AG10803 (cell line): ENCODE measurements around the gene TBC1D9.

ENCODE experiments used
- DNase-seq: peaks from one replicate; pipeline ENCODE4 v3.0.0; 2010; ENCODE audit warnings: low read depth
- H3K4me3 ChIP-seq: 2 replicates; pipeline ENCODE4 v1.5.1; 2011; ENCODE audit warnings: mild to moderate bottlenecking, low read length, control low read depth
- TF ChIP-seq, protein P1 (sequence below): conservative IDR thresholded peaks from 2 replicates; pipeline ENCODE4 v1.5.1; 2011; ENCODE audit warnings: mild to moderate bottlenecking, low read length, control low read depth, inconsistent platforms

TBC1D9 gene

GRCh38 chr4:140736669-140737343 is 19.4 kb downstream of the TBC1D9 start:
- no peak overlapping the region for H3K4me3 ChIP-seq
- TF ChIP-seq, protein P1, sequence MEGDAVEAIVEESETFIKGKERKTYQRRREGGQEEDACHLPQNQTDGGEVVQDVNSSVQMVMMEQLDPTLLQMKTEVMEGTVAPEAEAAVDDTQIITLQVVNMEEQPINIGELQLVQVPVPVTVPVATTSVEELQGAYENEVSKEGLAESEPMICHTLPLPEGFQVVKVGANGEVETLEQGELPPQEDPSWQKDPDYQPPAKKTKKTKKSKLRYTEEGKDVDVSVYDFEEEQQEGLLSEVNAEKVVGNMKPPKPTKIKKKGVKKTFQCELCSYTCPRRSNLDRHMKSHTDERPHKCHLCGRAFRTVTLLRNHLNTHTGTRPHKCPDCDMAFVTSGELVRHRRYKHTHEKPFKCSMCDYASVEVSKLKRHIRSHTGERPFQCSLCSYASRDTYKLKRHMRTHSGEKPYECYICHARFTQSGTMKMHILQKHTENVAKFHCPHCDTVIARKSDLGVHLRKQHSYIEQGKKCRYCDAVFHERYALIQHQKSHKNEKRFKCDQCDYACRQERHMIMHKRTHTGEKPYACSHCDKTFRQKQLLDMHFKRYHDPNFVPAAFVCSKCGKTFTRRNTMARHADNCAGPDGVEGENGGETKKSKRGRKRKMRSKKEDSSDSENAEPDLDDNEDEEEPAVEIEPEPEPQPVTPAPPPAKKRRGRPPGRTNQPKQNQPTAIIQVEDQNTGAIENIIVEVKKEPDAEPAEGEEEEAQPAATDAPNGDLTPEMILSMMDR = no peak
- no peak for DNase-seq

- no peak overlapping the region for H3K4me3 ChIP-seq
- TF ChIP-seq, protein P1 = no peak
- no peak for DNase-seq
These were observed 20.3 kb downstream of the TBC1D9 start for GRCh38 chr4:140735779-140736391.

- TF ChIP-seq, protein P1 = no peak
- no peak for DNase-seq
- H3K4me3 ChIP-seq = no peak overlapping the region
These were observed 20.9 kb downstream of the TBC1D9 start for GRCh38 chr4:140735317-140735716.

DNA sequence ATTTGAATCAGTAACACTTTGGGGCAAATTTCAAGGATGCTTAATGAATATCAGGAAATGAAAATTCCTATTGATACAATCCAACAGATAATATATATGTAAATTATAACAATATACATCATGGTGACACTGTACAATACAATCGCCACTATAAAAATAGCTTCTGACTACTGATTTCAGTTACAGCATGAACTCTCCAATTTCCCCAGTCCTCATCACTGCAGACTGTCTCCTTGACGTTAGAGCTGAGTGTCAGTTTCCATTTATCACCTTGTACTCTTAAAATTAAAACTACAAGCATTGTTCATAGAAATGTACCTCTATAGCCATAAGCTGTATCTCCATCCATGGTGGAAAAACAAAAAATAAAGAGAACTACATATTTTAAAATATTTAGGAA is 23.4 kb downstream of the TBC1D9 start:
- TF ChIP-seq, protein P1 = no peak
- DNase-seq = no peak
- no peak overlapping the region for H3K4me3 ChIP-seq

- DNase-seq = no peak
- H3K4me3 ChIP-seq = no peak overlapping the region
- TF ChIP-seq, protein P1 = no peak
These were observed 26.7 kb downstream of the TBC1D9 start for GRCh38 chr4:140729344-140730049.

DNA sequence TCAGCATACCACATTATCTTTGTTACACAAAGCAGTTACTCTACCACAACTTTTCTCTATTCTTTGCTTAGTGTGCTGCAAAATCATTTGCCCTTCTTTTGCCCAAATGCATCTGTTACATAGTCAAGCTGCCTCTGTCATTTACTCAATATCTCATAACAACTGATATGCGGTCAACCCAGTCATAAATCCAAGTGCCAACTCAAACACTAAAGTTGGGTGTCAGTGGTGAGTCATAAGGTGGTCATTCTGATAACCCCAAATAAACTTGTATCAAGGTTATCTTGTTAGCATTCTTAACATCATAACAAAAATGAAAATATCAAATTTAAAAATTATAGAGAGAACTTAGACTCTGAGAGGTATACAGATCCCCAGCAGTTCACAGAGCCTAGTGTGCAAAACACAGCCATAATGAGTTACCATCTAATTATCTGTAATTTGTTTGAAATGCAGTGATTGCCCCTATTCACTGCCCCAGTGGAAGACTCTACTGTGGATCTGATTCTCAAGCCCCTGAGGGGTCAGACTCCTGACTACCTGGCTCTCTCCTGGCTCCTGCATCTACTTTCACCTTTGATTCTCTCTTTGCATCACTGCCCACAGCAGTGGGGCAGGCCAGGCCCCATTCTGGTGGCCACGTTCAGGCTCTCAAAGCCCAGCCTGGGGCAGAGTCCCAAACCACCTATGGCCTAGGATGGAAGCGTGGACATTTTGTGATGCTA is 29.2 kb downstream of the TBC1D9 start:
- no peak overlapping the region for H3K4me3 ChIP-seq
- no peak for DNase-seq

More for the DNA sequence above, 29.2 kb downstream of the TBC1D9 start:
- TF ChIP-seq, protein P1 = no peak
